AG04450 (cell line): Measurements from ENCODE around the gene GANAB. TPM values are rescaled to one million over a fixed set of nuclear protein-coding genes. Genes with fewer than 3 reads are reported as not detected.

Source experiments
- CTCF ChIA-PET: fragments of 300-600, 350-600 bp; formaldehyde crosslinking; extraction: SDS; loops from one replicate; lab custom pipeline; 2022; ENCODE audit warnings: antibody characterized with exemption, inconsistent platforms; lab: Charles Lee
- POLR2A ChIA-PET: fragments of 350-600 bp; formaldehyde crosslinking; extraction: SDS; loops from one replicate; lab custom pipeline; 2021; ENCODE audit warnings: antibody characterized with exemption, inconsistent platforms; lab: Yijun Ruan, JAX
- DNase-seq: peaks from one replicate; pipeline ENCODE4 v3.0.0-alpha.2; 2011; ENCODE audit warnings: low read depth, low spot score
- H3K27ac ChIP-seq: one replicate; pipeline ENCODE4 v1.5.1; 2012; ENCODE audit warnings: low read depth, low read length, control low read depth
- H3K27me3 ChIP-seq: one replicate; pipeline ENCODE4 v1.6.0; 2012; ENCODE audit warnings: low read length; ENCODE audit not compliant: control insufficient read depth, insufficient read depth
- H3K4me3 ChIP-seq: 2 replicates; pipeline ENCODE4 v1.5.1; 2011; ENCODE audit warnings: mild to moderate bottlenecking, low read depth, low read length, control low read depth
- H3K9me3 ChIP-seq: 2 replicates; pipeline ENCODE4 v1.5.1; 2012; ENCODE audit warnings: low read length; ENCODE audit not compliant: control insufficient read depth, insufficient read depth
- polyA plus RNA-seq: library from polyadenylated mRNA; depleted of rRNA; stranded (reverse); fragments of >200 nt; gene quantifications from 2 replicates; pipeline ENCODE4 v1.2.3, GENCODE V29; 2011
- TF ChIP-seq, protein P1 (sequence below): IDR thresholded peaks from 2 replicates; pipeline ENCODE4 v1.5.1; 2011; ENCODE audit warnings: low read depth, low read length, control low read depth, inconsistent platforms

Gene GANAB
- polyA plus RNA-seq, 1 experiment, result 369 TPM

DNA sequence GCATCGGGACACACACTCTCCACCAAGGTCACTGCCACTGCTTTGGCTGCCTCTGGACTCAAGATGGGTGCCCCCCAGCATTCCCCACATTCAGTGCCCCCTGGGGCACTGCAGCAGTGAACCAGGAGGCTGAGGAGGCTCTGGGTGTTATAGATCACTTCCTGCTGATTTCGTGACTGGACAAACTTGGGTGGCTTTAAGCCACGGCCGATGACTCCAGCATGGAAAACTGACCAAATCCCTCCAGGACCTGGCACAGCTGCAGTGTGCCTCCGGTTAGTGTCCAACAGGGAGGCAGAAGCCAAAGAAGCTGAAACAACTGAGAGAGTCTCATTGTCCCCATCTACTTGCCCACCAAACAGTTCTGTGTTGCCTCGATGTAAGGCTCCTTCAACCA is 1.2 kb upstream of the GANAB start:
- POLR2A ChIA-PET, result interaction anchor here (10.2 kb wide), 1 partner anchor 18 kb away, joined by 150 read pairs; the partner anchor contains the start of genes C11orf98 and CSKMT
- H3K27me3 ChIP-seq, result no peaks in the 10 kb centered on the region
- peaks cover 6% of the 10 kb centered on the region; the same call in 1 of the 2 replicates for H3K9me3 ChIP-seq
- no peak for DNase-seq
- CTCF ChIA-PET, result no interaction called here
- no peak overlapping the region for H3K27ac ChIP-seq
- no peak overlapping the region for H3K4me3 ChIP-seq
- TF ChIP-seq, protein P1, sequence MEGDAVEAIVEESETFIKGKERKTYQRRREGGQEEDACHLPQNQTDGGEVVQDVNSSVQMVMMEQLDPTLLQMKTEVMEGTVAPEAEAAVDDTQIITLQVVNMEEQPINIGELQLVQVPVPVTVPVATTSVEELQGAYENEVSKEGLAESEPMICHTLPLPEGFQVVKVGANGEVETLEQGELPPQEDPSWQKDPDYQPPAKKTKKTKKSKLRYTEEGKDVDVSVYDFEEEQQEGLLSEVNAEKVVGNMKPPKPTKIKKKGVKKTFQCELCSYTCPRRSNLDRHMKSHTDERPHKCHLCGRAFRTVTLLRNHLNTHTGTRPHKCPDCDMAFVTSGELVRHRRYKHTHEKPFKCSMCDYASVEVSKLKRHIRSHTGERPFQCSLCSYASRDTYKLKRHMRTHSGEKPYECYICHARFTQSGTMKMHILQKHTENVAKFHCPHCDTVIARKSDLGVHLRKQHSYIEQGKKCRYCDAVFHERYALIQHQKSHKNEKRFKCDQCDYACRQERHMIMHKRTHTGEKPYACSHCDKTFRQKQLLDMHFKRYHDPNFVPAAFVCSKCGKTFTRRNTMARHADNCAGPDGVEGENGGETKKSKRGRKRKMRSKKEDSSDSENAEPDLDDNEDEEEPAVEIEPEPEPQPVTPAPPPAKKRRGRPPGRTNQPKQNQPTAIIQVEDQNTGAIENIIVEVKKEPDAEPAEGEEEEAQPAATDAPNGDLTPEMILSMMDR, result no peak

DNA sequence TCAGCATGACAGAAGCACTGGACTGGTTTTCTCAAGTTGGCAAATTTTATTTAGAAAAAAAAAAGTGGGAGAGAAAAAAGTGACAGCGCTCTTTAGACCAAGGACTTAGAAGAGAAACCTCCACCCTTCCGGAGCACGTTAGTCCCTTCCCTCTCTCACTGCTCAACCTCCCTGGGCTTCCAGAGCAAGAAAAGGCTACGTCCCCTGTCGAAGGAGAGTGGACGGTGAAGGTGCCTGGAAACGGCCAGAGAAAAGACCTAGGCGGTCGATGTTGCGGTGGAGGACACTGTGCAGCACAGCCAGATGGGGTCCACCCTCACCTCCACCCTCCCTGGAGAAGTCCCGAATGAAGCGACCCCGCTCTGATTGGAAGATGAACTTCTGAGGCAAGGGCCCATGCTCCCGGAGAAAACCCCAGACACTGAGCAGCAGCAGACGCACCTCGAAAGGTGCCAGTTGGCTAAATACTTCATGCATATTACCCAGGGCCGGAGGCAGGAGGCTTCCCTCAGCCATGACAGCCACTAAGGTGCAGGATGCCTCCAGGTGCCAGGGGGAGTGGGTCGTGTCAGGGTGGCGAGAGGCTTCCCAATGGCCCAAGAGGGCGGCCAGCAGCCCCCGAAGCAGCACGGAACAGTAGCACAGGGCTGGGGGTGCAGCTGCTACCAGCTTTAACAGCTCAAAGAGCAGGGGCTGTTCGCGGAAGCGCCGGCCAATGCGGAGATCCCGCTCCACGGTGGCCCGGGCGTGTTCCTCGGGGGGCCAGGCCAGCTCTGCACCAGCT is 604 bp upstream of the GANAB start:
- H3K27ac ChIP-seq, result peak overlapping the region; percentile 47
- DNase-seq, result no peak
- H3K9me3 ChIP-seq, result peaks cover 6% of the 10 kb centered on the region; the same call in 1 of the 2 replicates
- H3K27me3 ChIP-seq, result no peaks in the 10 kb centered on the region
- POLR2A ChIA-PET, result interaction anchor here (0.6 to 10.2 kb wide), 12 partner anchors 17 to 227 kb away, joined by 3 to 150 read pairs (median 4); partner anchors contain the start of genes B3GAT3, C11orf98, CSKMT and MTA2
- CTCF ChIA-PET, result interaction anchor here (0.7 to 1.6 kb wide), 2 partner anchors 18 to 148 kb away, joined by 3 to 9 read pairs; partner anchors contain the start of genes C11orf98 and CSKMT
- peak overlapping the region; percentile 15; the same call in 1 of the 2 replicates for H3K4me3 ChIP-seq
- TF ChIP-seq, protein P1, result no peak

DNA sequence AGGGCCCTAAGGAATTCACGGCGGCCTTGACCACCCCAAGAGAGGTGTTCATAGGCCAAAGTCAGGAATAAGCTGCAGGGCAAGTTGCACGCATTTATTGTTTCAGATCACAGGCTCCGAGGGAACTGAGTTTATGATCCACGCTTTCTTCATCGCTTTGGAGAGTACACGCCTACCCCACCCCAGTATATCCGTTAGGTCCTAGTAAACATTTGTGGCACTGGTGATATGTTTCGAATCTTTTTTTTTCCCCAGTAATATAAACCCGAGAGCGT is 805 bp downstream of the GANAB start:
- DNase-seq, result no peak
- no peaks in the 10 kb centered on the region for H3K27me3 ChIP-seq
- TF ChIP-seq, protein P1, result no peak
- peak overlapping the region; percentile 94 for H3K27ac ChIP-seq
- ChIA-PET CTCF (interaction anchor here (0.9 kb wide), 1 partner anchor 251 kb away, joined by 3 read pairs; no protein-coding TSS in a partner anchor), POLR2A (interaction anchor here (0.8 to 2.0 kb wide), 6 partner anchors 19 to 72 kb away, joined by 3 to 33 read pairs (median 5); partner anchors contain the start of genes B3GAT3, C11orf98, CSKMT and EEF1G)
- H3K4me3 ChIP-seq, result peak overlapping the region; percentile 93
- H3K9me3 ChIP-seq, result peaks cover 6% of the 10 kb centered on the region; the same call in 1 of the 2 replicates

DNA sequence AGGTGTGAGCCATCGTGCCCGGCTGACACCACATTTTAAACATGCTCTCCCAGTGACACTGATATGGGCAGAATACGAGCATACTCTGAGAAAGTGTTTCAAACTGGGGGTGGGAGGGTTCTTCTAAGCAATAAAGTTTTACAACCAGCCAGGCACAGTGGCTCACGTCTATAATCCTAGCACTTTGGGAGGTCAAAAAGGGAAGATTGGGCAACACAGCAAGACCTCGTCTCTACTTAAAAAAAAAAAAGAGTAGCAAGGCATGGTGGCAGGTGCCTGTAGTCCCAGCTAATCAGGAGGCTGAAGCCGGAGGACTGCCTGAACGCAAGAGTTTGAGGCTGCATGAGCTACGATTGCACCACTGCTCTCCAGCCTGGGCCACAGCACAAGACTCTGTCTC is 2.2 kb downstream of the GANAB start:
- H3K27ac ChIP-seq, result no peak overlapping the region
- peaks cover 6% of the 10 kb centered on the region; the same call in 1 of the 2 replicates for H3K9me3 ChIP-seq
- H3K4me3 ChIP-seq, result no peak overlapping the region

More for the DNA sequence above, 2.2 kb downstream of the GANAB start:
- TF ChIP-seq, protein P1, result no peak
- CTCF ChIA-PET, result no interaction called here
- H3K27me3 ChIP-seq, result no peaks in the 10 kb centered on the region
- no peak for DNase-seq
- POLR2A ChIA-PET, result interaction anchor here (0.7 to 0.8 kb wide), 2 partner anchors 9 to 21 kb away, joined by 3 to 5 read pairs; partner anchors contain the start of genes C11orf98, CSKMT and INTS5
